GM12878 (cell line): ENCODE measurements around the gene IQCF2. TPM values are rescaled to one million over a fixed set of nuclear protein-coding genes. Genes with fewer than 3 reads are reported as not detected.

Experiments
- ATAC-seq: fragments of 200-7000 bp; cut with Tn5 transposase; 3 replicates; pipeline ENCODE4 v1.9.1; 2020; ENCODE audit warnings: mild to moderate bottlenecking, moderate library complexity
- BruUV-seq: library from RNA; stranded (reverse); fragments of 400-500 nt; replicated peaks from 2 replicates; lab custom pipeline; 2021; lab: Mats Ljungman, UMichigan
- CTCF ChIA-PET: fragments of 300-600 bp; sonication (Branson Sonifier 250); formaldehyde crosslinking; extraction: SDS; loops from one replicate; lab custom pipeline; 2021; ENCODE audit warnings: inconsistent platforms; lab: Yijun Ruan, JAX
- POLR2A ChIA-PET: fragments of 350-600 bp; formaldehyde crosslinking; extraction: SDS; loops from one replicate; lab custom pipeline; 2021; ENCODE audit warnings: inconsistent platforms; lab: Charles Lee
- RAD21 ChIA-PET: fragments of 300-600 bp; sonication (Branson Sonifier 250); formaldehyde crosslinking; loops from one replicate; lab custom pipeline; 2023; ENCODE audit warnings: antibody characterized with exemption; ENCODE audit not compliant: unreplicated experiment; lab: Charles Lee
- SMC1A ChIA-PET: fragments of 300-600 bp; sonication (Branson Sonifier 250); formaldehyde crosslinking; loops from one replicate; lab custom pipeline; 2023; ENCODE audit not compliant: unreplicated experiment, uncharacterized antibody; lab: Charles Lee
- DNase-seq: peaks from one replicate; pipeline ENCODE4 v3.0.0-alpha.2; 2011; ENCODE audit warnings: low read depth, low spot score
- FAIRE-seq: peaks from 3 replicates; lab custom pipeline; 2011; peaks lifted over from hg19 to GRCh38; lab: Jason Lieb, UNC
- H2AFZ ChIP-seq: 2 replicates; pipeline ENCODE4 v1.6.0; 2011; ENCODE audit warnings: low read depth, low read length, control low read depth; ENCODE audit not compliant: control insufficient read depth
- H3K27ac ChIP-seq: 2 replicates; pipeline ENCODE4 v1.5.1; 2011; ENCODE audit warnings: control low read depth; ENCODE audit not compliant: control insufficient read depth, insufficient read depth
- H3K27me3 ChIP-seq, 2 experiments: replicated peaks in 1 of 2; 2 replicates each; pipeline versions ENCODE4 v1.6.0 to v1.6.1; 2011; ENCODE audit warnings: low read length in 1 of 2; ENCODE audit not compliant: control insufficient read depth in 2 of 2, insufficient read depth in 2 of 2
- H3K36me3 ChIP-seq, 2 experiments: 2 replicates each; pipeline ENCODE4 v1.5.1; 2011; ENCODE audit warnings: low read length in 1 of 2; ENCODE audit not compliant: control insufficient read depth in 2 of 2, insufficient read depth in 2 of 2
- H3K4me1 ChIP-seq: 2 replicates; pipeline ENCODE4 v1.6.1; 2011; ENCODE audit warnings: mild to moderate bottlenecking, low read length, moderate library complexity, mixed read lengths; ENCODE audit not compliant: control insufficient read depth, insufficient read depth
- H3K4me2 ChIP-seq: 2 replicates; pipeline ENCODE4 v1.6.0; 2011; ENCODE audit warnings: control low read depth; ENCODE audit not compliant: control insufficient read depth, insufficient read depth
- H3K4me3 ChIP-seq: fragments of 200-600 bp; sonication (generic); 2 replicates; pipeline ENCODE4 v1.5.1; 2016
- H3K79me2 ChIP-seq: 2 replicates; pipeline ENCODE4 v1.6.0; 2011; ENCODE audit warnings: low read length; ENCODE audit not compliant: control insufficient read depth, insufficient read depth
- H3K9ac ChIP-seq: 2 replicates; pipeline ENCODE4 v1.8.0; 2011; ENCODE audit warnings: low read length, control low read depth, mixed read lengths; ENCODE audit not compliant: control insufficient read depth, insufficient read depth
- H3K9me3 ChIP-seq: replicated peaks from 3 replicates; pipeline ENCODE4 v1.5.1; 2011; ENCODE audit warnings: mild to moderate bottlenecking, low read length; ENCODE audit not compliant: control insufficient read depth, insufficient read depth
- H4K20me1 ChIP-seq: 2 replicates; pipeline ENCODE4 v1.6.0; 2011; ENCODE audit not compliant: control insufficient read depth, insufficient read depth
- EZH2 ChIP-seq: IDR thresholded peaks from 2 replicates; pipeline ENCODE4 v1.6.1; 2012; ENCODE audit warnings: low read depth, mild to moderate bottlenecking, control low read depth, inconsistent platforms, low read length, borderline replicate concordance; ENCODE audit not compliant: control insufficient read depth
- SIX5 ChIP-seq: IDR thresholded peaks from 2 replicates; pipeline ENCODE4 v1.6.1; 2011; ENCODE audit warnings: mild to moderate bottlenecking, low read depth, low read length, moderate library complexity; ENCODE audit not compliant: severe bottlenecking
- WGBS: methylation state at CpG from one replicate; pipeline ENCODE4 v1.1.6; 2016; ENCODE audit warnings: low lambda C conversion rate; ENCODE audit not compliant: insufficient replicate concordance, insufficient coverage; ENCODE audit errors: missing lambda C conversion rate; 5-methylcytosine and 5-hydroxymethylcytosine counted together
- in situ Hi-C: fragments of 300-500 bp; cut with MboI; formaldehyde crosslinking; loops from 9 replicates; pipeline ENCODE4 v1.14.3; 2018; ENCODE audit warnings: mixed read lengths
- intact Hi-C: fragments of 100-400 bp; cut with micrococcal nuclease; formaldehyde crosslinking; loops from one replicate; pipeline ENCODE4 v1.14.2; 2022; ENCODE audit not compliant: unreplicated experiment
- polyA plus RNA-seq, 11 experiments: library from polyadenylated mRNA; depleted of rRNA in 4 of 11; unstranded in 6 of 11; stranded (reverse) in 5 of 11; fragments of >200 nt; fragmentation: Nextera tagmentation in 4 of 11; fragmentation: Illumina TruSeq in 1 of 11; extraction: Ambion mirVana in 4 of 11; extraction: Trizol in 1 of 11; gene quantifications; 1 replicate in 1 of 11; 2 replicates in 10 of 11; pipeline versions ENCODE4 v1.2.1 to v1.2.3, GENCODE V29; 2011 to 2016; ENCODE audit warnings: inconsistent platforms in 2 of 11, missing spikeins in 2 of 11, low read depth in 1 of 11
- total RNA-seq, 4 experiments: library from RNA; depleted of rRNA in 3 of 4; stranded (reverse); fragments of >200 nt in 3 of 4; fragmentation: Illumina TruSeq in 1 of 4; extraction: Trizol in 1 of 4; gene quantifications; 2 replicates each; pipeline versions ENCODE4 v1.2.1 to v1.2.3, GENCODE V29; 2013 to 2021
- TF ChIP-seq, protein P1 (sequence below): IDR thresholded peaks from 2 replicates; pipeline ENCODE4 v1.6.1; 2011; ENCODE audit warnings: low read depth, low read length, improper control_type of control experiment, borderline replicate concordance
- TF ChIP-seq, protein P2 (sequence below): fragments of 450-650 bp; IDR thresholded peaks from 2 replicates; pipeline ENCODE4 v1.6.1; 2016; ENCODE audit warnings: mild to moderate bottlenecking
- TF ChIP-seq, protein P3 (sequence below): IDR thresholded peaks from 2 replicates; pipeline ENCODE4 v1.6.1; 2012; ENCODE audit warnings: low read depth, low read length, improper control_type of control experiment

Gene IQCF2
- total and polyA plus RNA-seq, 10 of the 15 experiments (the other 5 are each of a cell fraction or from before 2014, with no cell fraction given), result not detected

DNA sequence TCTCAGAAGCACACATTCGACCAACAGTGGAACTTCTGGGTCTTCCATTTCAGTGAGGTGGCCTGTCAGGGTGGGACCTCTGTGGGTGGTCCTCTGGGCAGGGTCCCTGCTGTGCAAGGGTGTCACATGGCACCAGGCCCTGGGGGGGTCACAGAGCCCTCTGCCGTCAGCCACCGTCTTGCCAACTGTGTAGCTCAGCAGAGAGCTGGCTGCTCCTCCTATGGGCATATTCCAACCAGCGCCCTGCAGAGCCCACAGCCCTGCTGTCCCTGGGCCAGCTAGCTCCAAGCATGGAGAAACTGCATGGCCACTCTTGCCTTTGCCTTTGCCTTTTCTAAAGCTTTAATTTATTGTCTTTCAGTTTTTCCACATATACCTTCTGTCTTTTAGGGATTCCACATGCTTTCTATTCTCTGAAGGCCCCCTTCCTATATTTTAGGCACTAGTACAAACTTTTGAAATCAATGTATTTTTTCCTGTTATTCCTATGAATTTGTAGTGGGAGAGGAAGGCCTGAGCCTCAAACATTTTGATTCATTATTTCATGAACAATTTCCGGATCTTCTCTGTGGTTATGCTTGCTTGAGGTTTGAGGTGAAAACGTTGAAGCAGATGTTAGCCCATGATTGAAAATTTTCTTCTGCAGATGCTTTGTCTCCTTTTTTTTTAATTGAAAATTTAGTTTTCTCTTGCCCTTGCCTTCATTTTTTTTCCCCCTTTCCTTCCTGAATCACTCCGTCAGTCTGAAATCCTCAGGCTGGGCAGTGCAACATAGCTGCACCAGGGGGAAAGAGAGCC, 30.0 kb downstream of the IQCF2 start:
- Histone ChIP-seq H3K27me3 (no peaks in the 10 kb centered on the region; a peak in 1 of 4 replicates), H3K4me1 (no peaks in the 10 kb centered on the region), H2AFZ (no peak overlapping the region), H3K79me2 (no peaks in the 10 kb centered on the region), H3K4me3 (no peak overlapping the region), H3K9me3 (no peaks in the 10 kb centered on the region), H3K27ac (no peak overlapping the region), H3K9ac (no peak overlapping the region)
- BruUV-seq, result no TSS peak
- DNase-seq, result no peak
- WGBS, result 48% methylated on average over 7 of the region's 7 CpGs
- no peak for ATAC-seq
- TF ChIP-seq, protein P1, sequence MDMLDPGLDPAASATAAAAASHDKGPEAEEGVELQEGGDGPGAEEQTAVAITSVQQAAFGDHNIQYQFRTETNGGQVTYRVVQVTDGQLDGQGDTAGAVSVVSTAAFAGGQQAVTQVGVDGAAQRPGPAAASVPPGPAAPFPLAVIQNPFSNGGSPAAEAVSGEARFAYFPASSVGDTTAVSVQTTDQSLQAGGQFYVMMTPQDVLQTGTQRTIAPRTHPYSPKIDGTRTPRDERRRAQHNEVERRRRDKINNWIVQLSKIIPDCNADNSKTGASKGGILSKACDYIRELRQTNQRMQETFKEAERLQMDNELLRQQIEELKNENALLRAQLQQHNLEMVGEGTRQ, result no peak
- TF ChIP-seq, protein P2, sequence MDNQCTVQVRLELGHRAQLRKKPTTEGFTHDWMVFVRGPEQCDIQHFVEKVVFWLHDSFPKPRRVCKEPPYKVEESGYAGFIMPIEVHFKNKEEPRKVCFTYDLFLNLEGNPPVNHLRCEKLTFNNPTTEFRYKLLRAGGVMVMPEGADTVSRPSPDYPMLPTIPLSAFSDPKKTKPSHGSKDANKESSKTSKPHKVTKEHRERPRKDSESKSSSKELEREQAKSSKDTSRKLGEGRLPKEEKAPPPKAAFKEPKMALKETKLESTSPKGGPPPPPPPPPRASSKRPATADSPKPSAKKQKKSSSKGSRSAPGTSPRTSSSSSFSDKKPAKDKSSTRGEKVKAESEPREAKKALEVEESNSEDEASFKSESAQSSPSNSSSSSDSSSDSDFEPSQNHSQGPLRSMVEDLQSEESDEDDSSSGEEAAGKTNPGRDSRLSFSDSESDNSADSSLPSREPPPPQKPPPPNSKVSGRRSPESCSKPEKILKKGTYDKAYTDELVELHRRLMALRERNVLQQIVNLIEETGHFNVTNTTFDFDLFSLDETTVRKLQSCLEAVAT, result no peak
- TF ChIP-seq, protein P3, sequence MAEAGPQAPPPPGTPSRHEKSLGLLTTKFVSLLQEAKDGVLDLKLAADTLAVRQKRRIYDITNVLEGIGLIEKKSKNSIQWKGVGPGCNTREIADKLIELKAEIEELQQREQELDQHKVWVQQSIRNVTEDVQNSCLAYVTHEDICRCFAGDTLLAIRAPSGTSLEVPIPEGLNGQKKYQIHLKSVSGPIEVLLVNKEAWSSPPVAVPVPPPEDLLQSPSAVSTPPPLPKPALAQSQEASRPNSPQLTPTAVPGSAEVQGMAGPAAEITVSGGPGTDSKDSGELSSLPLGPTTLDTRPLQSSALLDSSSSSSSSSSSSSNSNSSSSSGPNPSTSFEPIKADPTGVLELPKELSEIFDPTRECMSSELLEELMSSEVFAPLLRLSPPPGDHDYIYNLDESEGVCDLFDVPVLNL, result no peak
- TF ChIP-seq SIX5, result no peak
- TF ChIP-seq EZH2, result no peak
- TF ChIP-seq, all 136 proteins: peak for 0
- no peak for FAIRE-seq
- SMC1A ChIA-PET, result no interaction called here
- intact Hi-C loops, result no loop called here
- Histone ChIP-seq H4K20me1 (no peaks in the 10 kb centered on the region), H3K4me2 (no peak overlapping the region), H3K36me3 (no peaks in the 10 kb centered on the region)
- in situ Hi-C loops, result no loop called here
- CTCF ChIA-PET, result no interaction called here
- RAD21 ChIA-PET, result no interaction called here
- POLR2A ChIA-PET, result no interaction called here
